ENCODE results near the gene ACTG1.

The ACTG1 gene

GRCh38 chr17:81512562-81513371, at the start of gene ACTG1:
ACTG1 (minus strand) TSS chr17:81512799; CDS start chr17:81512354, 445 bp downstream.
- peak within 1 kb of the TSS; percentile 68 to 96 (median 86) for H3K4me3 ChIP-seq
- H3K27ac ChIP-seq: peak within 1 kb of the TSS; percentile 91 to 100 (median 99)

- Histone ChIP-seq H3K4me3 (no peak overlapping the region), H3K27ac (peak overlapping the region in 5 of 21 experiments; percentile 10 to 66 (median 41))
Measured at GRCh38 chr17:81561494-81561885, 48.9 kb upstream of the ACTG1 start.

- Histone ChIP-seq H3K27ac (no peak overlapping the region), H3K4me3 (no peak overlapping the region)
Measured at GRCh38 chr17:81558941-81559806, 46.6 kb upstream of the ACTG1 start.

GRCh38 chr17:81558115-81558468, 45.5 kb upstream of the ACTG1 start:
- Histone ChIP-seq H3K4me3 (no peak overlapping the region), H3K27ac (no peak overlapping the region)

GRCh38 chr17:81557276-81558114, 44.9 kb upstream of the ACTG1 start:
- no peak overlapping the region for H3K27ac ChIP-seq

GRCh38 chr17:81556863-81557262, 44.3 kb upstream of the ACTG1 start:
- Histone ChIP-seq H3K4me3 (no peak overlapping the region), H3K27ac (no peak overlapping the region)

More at GRCh38 chr17:81557276-81558114, 44.9 kb upstream of the ACTG1 start:
- no peak overlapping the region for H3K4me3 ChIP-seq

GRCh38 chr17:81556175-81556691, 43.6 kb upstream of the ACTG1 start:
- Histone ChIP-seq H3K4me3 (no peak overlapping the region), H3K27ac (no peak overlapping the region)

GRCh38 chr17:81553616-81554181, 41.1 kb upstream of the ACTG1 start:
- Histone ChIP-seq H3K4me3 (peak overlapping the region; percentile 65 to 98 (median 85)), H3K27ac (peak overlapping the region in 18 of 21 experiments; percentile 13 to 95 (median 90))

GRCh38 chr17:81553018-81553615, 40.5 kb upstream of the ACTG1 start:
- H3K4me3 ChIP-seq: peak overlapping the region; percentile 65 to 98 (median 85)
- peak overlapping the region in 20 of 21 experiments; percentile 76 to 95 (median 91) for H3K27ac ChIP-seq

- Histone ChIP-seq H3K4me3 (peak within 1 kb of the TSS; percentile 65 to 98 (median 85)), H3K27ac (peak within 1 kb of the TSS; percentile 69 to 95 (median 91))
Measured at GRCh38 chr17:81552244-81553017, 39.8 kb upstream of the ACTG1 start, which contains the start of gene FAAP100. FAAP100 (minus strand) TSS chr17:81552353; CDS start chr17:81552330, 23 bp downstream.

GRCh38 chr17:81551458-81552243, 39.1 kb upstream of the ACTG1 start:
- Histone ChIP-seq H3K27ac (peak overlapping the region; percentile 69 to 95 (median 91)), H3K4me3 (peak overlapping the region; percentile 65 to 98 (median 85))

- Histone ChIP-seq H3K4me3 (peak overlapping the region in 6 of 7 experiments; percentile 65 to 98 (median 82)), H3K27ac (peak overlapping the region in 5 of 21 experiments; percentile 83 to 92 (median 91))
Measured at GRCh38 chr17:81550830-81551457, 38.3 kb upstream of the ACTG1 start.

- Histone ChIP-seq H3K27ac (no peak overlapping the region), H3K4me3 (no peak overlapping the region)
Measured at GRCh38 chr17:81550285-81550684, 37.7 kb upstream of the ACTG1 start.

GRCh38 chr17:81549826-81550225, 37.2 kb upstream of the ACTG1 start:
- H3K4me3 ChIP-seq: no peak overlapping the region
- H3K27ac ChIP-seq: no peak overlapping the region

GRCh38 chr17:81549031-81549557, 36.5 kb upstream of the ACTG1 start:
- no peak overlapping the region for H3K4me3 ChIP-seq
- no peak overlapping the region for H3K27ac ChIP-seq

- H3K4me3 ChIP-seq: no peak overlapping the region
- H3K27ac ChIP-seq: no peak overlapping the region
Measured at GRCh38 chr17:81547614-81547982, 35.0 kb upstream of the ACTG1 start.
